KG1 (cell line): ENCODE measurements around the gene CPT1C.

ENCODE experiments used
- DNase-seq: peaks from one replicate; lab custom pipeline; 2025; lab: John Stamatoyannopoulos, UW

CPT1C gene

GRCh38 chr19:49682274-49682673 lies 8.6 kb upstream of the CPT1C start:
- DNase-seq, result no peak

- DNase-seq, result no peak
Observed at GRCh38 chr19:49683814-49684250, 7.1 kb upstream of the CPT1C start.

- DNase-seq, result peak; percentile 25
Observed at GRCh38 chr19:49684251-49684982, 6.5 kb upstream of the CPT1C start.

GRCh38 chr19:49684983-49685553 lies 5.8 kb upstream of the CPT1C start:
- no peak for DNase-seq

GRCh38 chr19:49685845-49686332 lies 5.0 kb upstream of the CPT1C start:
- DNase-seq, result no peak

GRCh38 chr19:49686503-49687088 lies 4.3 kb upstream of the CPT1C start:
- no peak for DNase-seq

- DNase-seq, result no peak
Observed at GRCh38 chr19:49687150-49687549, 3.8 kb upstream of the CPT1C start.

- DNase-seq, result no peak
Observed at GRCh38 chr19:49687566-49688316, 3.2 kb upstream of the CPT1C start.

- DNase-seq, result no peak
Observed at GRCh38 chr19:49688531-49689132, 2.3 kb upstream of the CPT1C start.

- no peak for DNase-seq
Observed at GRCh38 chr19:49689133-49690078, 1.5 kb upstream of the CPT1C start, which contains the start of gene ADM5. Gene ADM5, plus strand, starts transcription at chr19:49689594. Its CDS starts 244 bp downstream, at chr19:49689838.

- no peak for DNase-seq
Observed at GRCh38 chr19:49690079-49690655, 749 bp upstream of the CPT1C start.

GRCh38 chr19:49691243-49692146 lies 579 bp downstream of the CPT1C start:
- no peak for DNase-seq

GRCh38 chr19:49692147-49692506 lies 1.2 kb downstream of the CPT1C start:
- DNase-seq, result no peak

- DNase-seq, result no peak
Observed at GRCh38 chr19:49696115-49696514, 5.2 kb downstream of the CPT1C start.

GRCh38 chr19:49696865-49697264 lies 5.9 kb downstream of the CPT1C start:
- no peak for DNase-seq

GRCh38 chr19:49699364-49699763 lies 8.4 kb downstream of the CPT1C start:
- no peak for DNase-seq

GRCh38 chr19:49700563-49700962 lies 9.6 kb downstream of the CPT1C start:
- no peak for DNase-seq

- no peak for DNase-seq
Observed at GRCh38 chr19:49701271-49701786, 10.4 kb downstream of the CPT1C start.
